Left lung (tissue), 10 donors: Measurements from ENCODE around the gene ACAP1. TPM values are rescaled to one million over a fixed set of nuclear protein-coding genes. Genes with fewer than 3 reads are reported as not detected.

Source experiments
- ATAC-seq: fragments of 200-7000 bp; cut with Tn5 transposase; one replicate; pipeline ENCODE4 v1.9.1; 2020; ENCODE audit warnings: moderate library complexity
- DNase-seq, 4 donors: peaks; one replicate each; pipeline ENCODE4 v3.0.0-alpha.2; 2013 to 2020
- H3K27ac ChIP-seq, 2 donors: fragments of 200-600 bp; sonication (generic) in 1 of 2; one replicate each; pipeline versions ENCODE4 v1.5.0 to v1.8.0; 2020 to 2021
- H3K27me3 ChIP-seq, 2 donors: fragments of 200-600 bp; sonication (generic) in 1 of 2; one replicate each; pipeline versions ENCODE4 v1.5.0 to v1.8.0; 2020 to 2021
- H3K36me3 ChIP-seq, 2 donors: fragments of 200-600 bp; sonication (generic) in 1 of 2; one replicate each; pipeline versions ENCODE4 v1.5.0 to v1.8.0; 2020 to 2021
- H3K4me1 ChIP-seq, 2 donors: fragments of 200-600 bp; one replicate each; pipeline ENCODE4 v1.8.0; 2021
- H3K4me3 ChIP-seq, 2 donors: fragments of 200-600 bp; sonication (generic) in 1 of 2; one replicate each; pipeline versions ENCODE4 v1.5.0 to v1.8.0; 2020 to 2021; ENCODE audit warnings: mild to moderate bottlenecking in 1 of 2
- H3K9me3 ChIP-seq, 2 donors: fragments of 200-600 bp; sonication (generic) in 1 of 2; one replicate each; pipeline versions ENCODE4 v1.5.0 to v1.8.0; 2020 to 2021
- CTCF ChIP-seq, 2 donors: fragments of 200-600 bp; sonication (generic) in 1 of 2; IDR thresholded peaks; one replicate each; pipeline versions ENCODE4 v1.5.0 to v1.8.0; 2021; ENCODE audit warnings: antibody characterized with exemption in 2 of 2
- intact Hi-C, 2 donors: fragments of 100-400 bp; cut with DNase I; formaldehyde crosslinking; loops; one replicate each; pipeline versions ENCODE4 v1.11.2 to v1.14.2; 2022
- polyA plus RNA-seq, 6 donors: library from polyadenylated mRNA; unstranded; fragments of 120-200 nt; gene quantifications; one replicate each; pipeline ENCODE4 v1.2.1, GENCODE V29; 2013; ENCODE audit not compliant: insufficient read length in 6 of 6
- total RNA-seq, 2 donors: library from RNA; stranded (reverse); fragmentation: NEBNext Ultra II Directional; extraction: Animal tissue kit (Norgen Biotek cat#: 25700); gene quantifications; one replicate each; pipeline ENCODE4 v1.2.1, GENCODE V29; 2021
- donor health status: DM: no; HTN: yes; CAD: no.
- donor health status: DM: no; HTN: no; CAD: no.

The ACAP1 gene
- total and polyA plus RNA-seq, 8 donors, result 6.7 to 51.4 (median 9.2) TPM

GRCh38 chr17:7352503-7352889 is 16.2 kb downstream of the ACAP1 start:
- Histone ChIP-seq H3K9me3 (no peaks in the 10 kb centered on the region), H3K27me3 (no peaks in the 10 kb centered on the region), H3K4me1 (peaks cover 19 to 58% of the 10 kb centered on the region in 2 donors), H3K4me3 (peak overlapping the region; percentile 50 to 90), H3K36me3 (peaks cover 0 to 14% of the 10 kb centered on the region in 2 donors), H3K27ac (peak overlapping the region; percentile 92 to 97)
- ATAC-seq, result no peak
- DNase-seq, result no peak
- TF ChIP-seq CTCF (IDR thresholded peaks at IDR 0.05), result peak in 1 of 2 donors; percentile 39
- intact Hi-C loops, result loop anchor here in 1 of 2 donors (10.0 kb wide), 1 partner anchor 82 kb away; the partner anchor contains the start of genes FGF11 and TMEM102

- no peak for TF ChIP-seq CTCF (IDR thresholded peaks at IDR 0.05)
- peak overlapping the region in 1 of 2 donors; percentile 90 for H3K4me3 ChIP-seq
- intact Hi-C loops, result loop anchor here in 1 of 2 donors (10.0 kb wide), 1 partner anchor 82 kb away; the partner anchor contains the start of genes FGF11 and TMEM102
- peak overlapping the region in 1 of 2 donors; percentile 97 for H3K27ac ChIP-seq
- H3K36me3 ChIP-seq, result peaks cover 0 to 8% of the 10 kb centered on the region in 2 donors
- no peaks in the 10 kb centered on the region for H3K27me3 ChIP-seq
- DNase-seq, result peak in 1 of 4 donors; percentile 76
- ATAC-seq, result no peak
- no peaks in the 10 kb centered on the region for H3K9me3 ChIP-seq
- peaks cover 19 to 58% of the 10 kb centered on the region in 2 donors for H3K4me1 ChIP-seq
Observed at GRCh38 chr17:7352910-7353635, 16.7 kb downstream of the ACAP1 start.

- Histone ChIP-seq H3K27ac (peak overlapping the region in 1 of 2 donors; percentile 33), H3K36me3 (peaks cover 0 to 3% of the 10 kb centered on the region in 2 donors), H3K4me3 (no peak overlapping the region), H3K9me3 (no peaks in the 10 kb centered on the region), H3K4me1 (peaks cover 19 to 57% of the 10 kb centered on the region in 2 donors), H3K27me3 (no peaks in the 10 kb centered on the region)
- no peak for ATAC-seq
- intact Hi-C loops, result loop anchor here in 1 of 2 donors (10.0 kb wide), 1 partner anchor 80 kb away; the partner anchor contains the start of genes FGF11 and TMEM102
- no peak for TF ChIP-seq CTCF (IDR thresholded peaks at IDR 0.05)
- DNase-seq, result peak in 2 of 4 donors; percentile 27 to 43
Observed at GRCh38 chr17:7354262-7354843, 18.0 kb downstream of the ACAP1 start.

GRCh38 chr17:7355053-7355452 is 18.7 kb downstream of the ACAP1 start, which contains the start of gene TMEM95:
Gene TMEM95, plus strand, starts transcription at chr17:7355156. Its CDS starts 49 bp downstream, at chr17:7355205.
- H3K27ac ChIP-seq, result peak within 1 kb of the TSS in 1 of 2 donors; percentile 33
- DNase-seq, result peak in 2 of 4 donors; percentile 34 to 79
- H3K4me3 ChIP-seq, result no peak within 1 kb of the TSS
- intact Hi-C loops, result loop anchor here in 1 of 2 donors (5.0 to 10.0 kb wide), 2 partner anchors 80 to 207 kb away; partner anchors contain the start of genes FGF11, SENP3 and TMEM102
- no peak for TF ChIP-seq CTCF (IDR thresholded peaks at IDR 0.05)
- ATAC-seq, result no peak
- peaks cover 13 to 50% of the 10 kb centered on the region in 2 donors for H3K4me1 ChIP-seq
- no peaks in the 10 kb centered on the region for H3K9me3 ChIP-seq
- no peaks in the 10 kb centered on the region for H3K27me3 ChIP-seq
- no peaks in the 10 kb centered on the region for H3K36me3 ChIP-seq
